GM12874 (cell line): ENCODE results near the gene S1PR4.

Experiments used
- CTCF ChIP-seq: IDR thresholded peaks from 2 replicates; pipeline ENCODE4 v1.5.1; 2011; ENCODE audit warnings: low read depth, mild to moderate bottlenecking, control low read depth, low read length, moderate library complexity; ENCODE audit not compliant: insufficient read depth

The S1PR4 gene

DNA sequence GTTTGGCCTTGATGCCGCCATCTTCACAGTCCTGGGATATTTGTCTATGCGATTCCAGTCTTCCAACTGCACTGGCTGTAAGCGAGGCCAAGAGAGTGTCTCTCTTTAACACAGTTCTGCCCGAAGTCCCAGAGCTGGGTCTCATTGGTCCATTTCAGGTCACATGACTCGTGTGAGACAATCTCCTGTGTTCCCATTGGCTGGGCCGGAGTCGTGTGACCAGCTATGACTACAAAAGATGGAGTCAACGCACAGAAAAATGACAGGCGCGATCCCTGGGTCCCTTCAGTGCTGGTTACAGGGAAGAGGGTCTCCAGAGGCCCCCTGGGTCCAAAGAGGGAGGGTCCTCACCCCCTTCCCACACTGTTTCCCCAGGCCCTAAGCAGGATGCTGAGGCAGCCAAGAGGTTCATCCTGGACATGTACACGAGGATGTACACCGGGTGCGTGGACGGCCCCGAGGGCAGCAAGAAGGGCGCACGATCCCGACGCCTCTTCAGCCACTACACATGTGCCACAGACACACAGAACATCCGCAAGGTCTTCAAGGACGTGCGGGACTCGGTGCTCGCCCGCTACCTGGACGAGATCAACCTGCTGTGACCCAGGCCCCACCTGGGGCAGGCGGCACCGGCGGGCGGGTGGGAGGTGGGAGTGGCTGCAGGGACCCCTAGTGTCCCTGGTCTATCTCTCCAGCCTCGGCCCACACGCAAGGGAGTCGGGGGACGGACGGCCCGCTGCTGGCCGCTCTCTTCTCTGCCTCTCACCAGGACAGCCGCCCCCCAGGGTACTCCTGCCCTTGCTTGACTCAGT, 15.9 kb upstream of the S1PR4 start:
- TF ChIP-seq CTCF: no peak

- peak; percentile 97 for TF ChIP-seq CTCF
Measured at GRCh38 chr19:3163230-3163886, 15.2 kb upstream of the S1PR4 start.

DNA sequence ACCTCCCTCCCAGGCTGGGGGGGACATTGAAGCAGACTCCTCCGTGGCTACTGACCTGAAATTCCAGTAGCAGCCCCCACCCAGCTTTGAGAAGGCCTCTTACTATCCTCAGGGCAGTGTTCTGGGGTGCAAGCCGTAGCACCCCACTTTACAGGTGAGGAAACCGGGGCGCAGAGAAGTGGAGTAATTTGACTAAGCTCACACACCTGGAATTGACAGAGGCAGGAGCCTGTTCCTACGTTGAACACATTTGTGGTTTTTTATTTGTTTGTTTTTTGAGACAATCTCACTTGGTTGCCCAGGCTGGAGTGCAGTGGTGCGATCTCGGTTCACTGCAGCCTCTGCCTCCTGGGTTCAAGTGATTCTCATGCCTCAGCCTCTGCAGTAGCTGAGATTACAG, 14.6 kb upstream of the S1PR4 start:
- TF ChIP-seq CTCF: no peak

DNA sequence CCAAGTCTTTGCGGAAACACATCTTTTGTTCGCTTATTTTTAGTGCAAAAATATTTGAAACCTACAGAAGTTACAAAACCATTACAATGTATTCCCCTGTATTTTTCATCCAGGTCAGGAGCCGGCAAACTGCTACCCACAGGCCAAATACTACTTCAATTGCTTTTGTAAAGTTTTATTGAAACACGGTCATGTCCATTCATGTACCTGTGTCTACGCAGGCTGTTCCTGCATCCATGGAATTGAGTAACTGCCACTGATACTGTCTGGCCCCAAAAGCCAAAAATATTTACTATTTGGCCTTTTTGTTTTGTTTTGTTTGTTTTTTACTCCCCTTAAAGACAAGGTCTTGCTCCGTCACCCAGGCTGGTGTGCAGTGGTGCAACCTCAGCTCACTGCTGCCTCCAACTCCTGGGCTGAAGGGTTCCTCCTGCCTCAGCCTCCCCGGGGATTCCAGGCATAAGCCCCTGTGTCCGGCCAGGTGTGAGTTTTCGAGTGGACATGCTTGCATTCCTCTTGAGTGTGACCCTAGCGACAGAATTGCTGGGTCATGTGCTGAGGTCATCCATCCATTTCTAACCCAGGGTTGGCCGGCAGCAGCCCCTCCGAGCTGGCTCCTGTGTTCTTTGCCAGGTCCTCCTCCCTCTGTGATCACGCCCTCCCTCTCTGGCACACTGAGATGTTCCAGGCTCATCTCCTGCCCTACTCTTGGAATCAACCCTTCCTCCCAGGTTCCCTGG, 10.9 kb upstream of the S1PR4 start:
- no peak for TF ChIP-seq CTCF

DNA sequence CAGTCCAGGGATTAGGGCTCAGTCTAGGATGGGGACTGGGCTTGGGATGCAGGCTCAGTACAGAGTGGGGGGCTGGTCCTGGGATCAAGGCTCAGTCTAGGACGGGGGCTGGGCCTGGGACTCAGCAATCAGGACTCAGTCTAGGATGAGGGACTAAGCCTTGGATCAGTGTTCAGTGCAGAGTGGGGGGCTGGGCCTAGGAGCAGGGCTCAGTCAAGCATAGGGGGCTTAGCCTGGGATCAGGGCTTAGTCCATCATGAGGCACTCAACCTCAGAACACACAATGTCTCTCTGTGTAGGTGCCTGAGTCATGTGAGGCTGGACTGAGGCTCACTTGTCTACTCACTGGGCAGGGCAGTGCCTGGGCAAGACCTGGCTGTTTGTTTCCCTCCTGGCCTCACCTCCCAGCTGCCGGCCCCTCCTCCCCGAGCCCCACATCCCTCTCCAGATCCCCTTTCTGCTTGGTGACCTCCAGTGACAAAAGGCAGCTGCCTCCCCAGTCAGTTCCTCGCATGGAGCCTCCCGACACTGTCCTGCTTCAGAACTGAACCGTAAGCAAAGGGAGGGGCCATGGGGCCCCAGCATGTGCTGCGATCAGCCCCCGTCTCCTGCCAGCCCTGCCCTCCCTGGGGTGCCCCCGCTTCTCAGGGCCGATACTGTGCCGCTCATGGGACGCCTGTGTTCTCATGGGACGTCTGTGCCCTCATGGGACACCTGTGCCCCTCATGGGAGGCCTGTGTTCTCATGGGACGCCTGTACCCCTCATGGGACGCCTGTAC, 6.5 kb upstream of the S1PR4 start:
- no peak for TF ChIP-seq CTCF

DNA sequence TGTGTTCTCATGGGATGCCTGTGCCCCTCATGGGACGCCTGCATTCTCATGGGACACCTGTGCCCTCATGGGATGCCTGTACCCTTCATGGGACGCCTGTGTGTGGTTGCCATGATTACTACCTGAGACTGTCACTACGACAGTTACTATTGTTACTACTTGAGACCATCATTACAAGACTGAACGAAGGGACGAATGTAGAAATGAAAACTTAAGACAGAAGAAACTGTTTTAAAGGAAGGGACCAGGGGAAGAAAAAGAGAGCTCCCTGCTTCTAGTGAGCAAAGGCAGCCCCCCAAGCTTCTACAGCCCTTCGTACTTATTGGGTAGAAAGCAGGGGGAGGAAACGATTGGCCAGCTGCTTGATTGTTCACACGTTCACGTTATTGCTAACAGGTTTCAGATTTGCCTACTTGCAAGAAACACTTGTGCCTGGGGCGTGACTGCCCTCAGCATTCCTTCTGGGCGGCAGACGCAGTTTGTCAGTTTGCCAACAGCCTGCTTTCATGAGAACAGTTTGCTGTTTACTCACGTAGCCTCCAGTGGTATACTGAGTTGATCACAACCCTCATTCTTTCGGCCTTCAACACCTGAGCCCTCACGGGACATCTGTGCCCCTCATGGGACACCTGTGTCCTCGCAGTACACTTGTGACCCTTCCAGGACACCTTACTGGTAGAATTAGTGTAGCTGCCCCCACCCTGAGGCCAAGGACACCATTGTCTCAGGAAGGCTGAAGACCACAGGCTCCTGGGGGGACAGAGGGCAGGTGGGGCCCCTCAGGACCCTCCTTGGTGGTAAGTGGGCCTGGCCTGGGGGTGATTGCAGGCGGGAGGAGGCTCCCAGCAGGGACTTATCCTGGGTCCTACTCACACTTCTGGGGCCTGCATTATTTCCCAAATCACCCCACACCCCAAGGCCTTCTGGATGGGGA, 2.5 kb upstream of the S1PR4 start:
- TF ChIP-seq CTCF: no peak
